HG02970 (cell line): ENCODE data around the gene EBLN1.
"Not testable (repeated sequence)": the region's sequence is repeated elsewhere in the genome, so short reads cannot be mapped to it uniquely, and the experiment has no call there.

Experiments
- ATAC-seq: cut with Tn5 transposase; IDR thresholded peaks from one replicate; pipeline ENCODE4 v1.9.1; 2021; ENCODE audit warnings: mild to moderate bottlenecking, moderate library complexity, moderate number of reproducible peaks; ENCODE audit not compliant: unreplicated experiment, low FRiP score

EBLN1 gene

GRCh38 chr10:22228943-22229801 lies 11.4 kb upstream of the EBLN1 start:
- ATAC-seq: peak; percentile 62

GRCh38 chr10:22228167-22228938 lies 10.5 kb upstream of the EBLN1 start:
- no peak for ATAC-seq

- ATAC-seq: no peak
Measured at GRCh38 chr10:22226599-22226998, 8.8 kb upstream of the EBLN1 start.

GRCh38 chr10:22222236-22223190 lies 4.7 kb upstream of the EBLN1 start:
- ATAC-seq: no peak

- ATAC-seq: no peak
Measured at GRCh38 chr10:22219308-22219707, 1.5 kb upstream of the EBLN1 start.

GRCh38 chr10:22218448-22218847 lies 633 bp upstream of the EBLN1 start:
- no peak for ATAC-seq

- not testable (repeated sequence) for ATAC-seq
Measured at GRCh38 chr10:22217084-22217483, 731 bp downstream of the EBLN1 start.

- ATAC-seq: no peak
Measured at GRCh38 chr10:22210267-22210666, 7.5 kb downstream of the EBLN1 start.

- no peak for ATAC-seq
Measured at GRCh38 chr10:22193945-22194344, 23.9 kb downstream of the EBLN1 start.

- ATAC-seq: no peak
Measured at GRCh38 chr10:22185586-22185985, 32.2 kb downstream of the EBLN1 start.

GRCh38 chr10:22183771-22184461 lies 33.9 kb downstream of the EBLN1 start:
- no peak for ATAC-seq

- ATAC-seq: no peak
Measured at GRCh38 chr10:22180724-22181123, 37.1 kb downstream of the EBLN1 start.

- ATAC-seq: no peak
Measured at GRCh38 chr10:22174442-22174841, 43.4 kb downstream of the EBLN1 start.

GRCh38 chr10:22171131-22171530 lies 46.7 kb downstream of the EBLN1 start:
- ATAC-seq: no peak

GRCh38 chr10:22170582-22170981 lies 47.2 kb downstream of the EBLN1 start:
- no peak for ATAC-seq

GRCh38 chr10:22159979-22160378 lies 57.8 kb downstream of the EBLN1 start:
- no peak for ATAC-seq

GRCh38 chr10:22159180-22159579 lies 58.6 kb downstream of the EBLN1 start:
- ATAC-seq: no peak
